ENCODE data around the gene AEN.

The AEN gene

DNA sequence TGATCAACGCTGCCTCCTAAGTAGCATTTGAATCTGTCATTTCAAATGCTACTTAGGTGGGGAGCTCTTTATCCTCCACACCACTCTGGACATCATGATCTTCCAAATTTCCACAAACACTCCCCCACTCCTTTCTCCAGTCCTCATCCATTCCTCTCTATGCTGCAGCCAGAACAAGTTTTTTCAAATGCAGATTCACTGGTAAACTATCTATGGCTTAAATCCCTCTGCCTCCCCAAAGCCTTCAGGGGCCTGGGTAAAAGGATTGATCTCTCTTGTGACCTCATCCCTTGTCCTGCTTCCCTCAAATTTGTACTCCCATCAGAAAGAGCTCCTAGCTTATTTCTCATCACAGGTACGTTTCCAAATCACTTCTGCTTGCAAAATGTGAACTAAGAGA is 1.3 kb upstream of the AEN start:
- Mint-ChIP-seq H3K9me3 (no peaks in the 10 kb centered on the region), H3K27me3 (peaks cover 16% of the 10 kb centered on the region), H3K36me3 (peaks cover 16% of the 10 kb centered on the region), H3K4me1 (peaks cover 36% of the 10 kb centered on the region), H3K27ac (no peak overlapping the region), H3K4me3 (no peak overlapping the region)
- no peak for DNase-seq
- CTCF ChIA-PET = no interaction called here

DNA sequence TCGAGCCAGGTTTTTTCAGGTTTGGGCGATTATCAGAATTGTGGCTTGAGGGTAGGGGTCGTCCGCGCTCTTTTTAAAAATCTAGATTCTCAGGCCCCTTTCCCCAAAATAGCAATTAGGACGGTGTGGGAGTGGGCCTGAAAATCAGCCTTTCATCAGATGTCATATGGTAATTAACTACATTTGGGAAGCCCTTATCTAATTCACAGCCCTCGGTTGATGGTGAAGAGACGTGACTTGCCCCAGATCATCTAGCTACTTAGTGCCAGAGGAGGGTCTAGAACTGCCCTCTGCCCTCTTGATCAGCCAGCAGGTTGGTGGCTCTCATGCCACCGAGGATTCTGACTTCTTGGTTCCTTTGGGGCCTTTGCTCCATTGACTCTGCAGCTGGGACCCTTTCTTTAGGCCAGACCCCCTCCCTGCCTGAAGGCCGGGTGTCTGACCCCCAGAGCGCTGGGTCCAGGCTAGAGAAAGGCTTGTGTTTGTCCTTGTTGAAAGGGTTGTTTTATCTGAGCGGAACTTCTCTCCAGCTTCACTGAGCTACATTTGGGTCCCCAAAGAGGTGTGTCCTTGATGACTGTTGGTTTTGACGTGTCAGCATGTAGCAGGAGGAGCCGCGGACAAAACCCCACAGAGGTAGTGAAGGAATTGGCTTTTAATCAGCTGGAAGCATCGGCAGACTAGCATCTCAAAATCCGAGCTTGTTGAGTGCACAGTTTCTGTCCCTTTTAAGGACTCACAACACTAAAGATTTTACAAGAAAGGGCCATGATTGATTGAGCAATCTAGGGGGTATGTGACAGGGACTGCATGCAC is 857 bp downstream of the AEN start:
- CTCF ChIA-PET = interaction anchor here (1.3 to 1.6 kb wide), 3 partner anchors 9 to 17 kb away, joined by 3 to 8 read pairs (median 4); partner anchors contain the start of gene ISG20
- Mint-ChIP-seq H3K9me3 (no peaks in the 10 kb centered on the region), H3K4me1 (peaks cover 58% of the 10 kb centered on the region), H3K27me3 (peaks cover 4% of the 10 kb centered on the region), H3K27ac (peak overlapping the region; percentile 95), H3K4me3 (peak overlapping the region; percentile 91), H3K36me3 (peaks cover 29% of the 10 kb centered on the region)
- peak; percentile 71 for DNase-seq

DNA sequence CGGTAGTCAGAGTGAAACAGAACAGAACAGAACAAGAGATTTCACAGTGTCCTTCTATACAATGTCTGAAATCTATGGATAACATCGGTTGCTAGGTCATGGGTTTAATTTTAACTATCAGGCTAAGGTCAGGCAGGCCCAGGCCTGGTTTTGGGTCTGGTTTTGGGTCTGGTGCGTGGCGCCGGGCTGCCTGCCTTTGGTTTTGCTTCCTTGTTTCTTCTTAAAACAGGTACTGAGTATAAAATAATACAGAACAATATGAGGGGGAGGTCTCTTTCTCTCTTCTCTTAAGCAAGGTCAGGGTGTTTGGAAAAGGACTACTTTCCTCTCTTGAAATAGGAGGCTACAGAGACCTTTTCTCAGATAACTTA is 1.4 kb downstream of the AEN start:
- H3K27ac Mint-ChIP-seq = peak overlapping the region; percentile 95
- no peaks in the 10 kb centered on the region for H3K9me3 Mint-ChIP-seq
- no peak for DNase-seq
- peaks cover 32% of the 10 kb centered on the region for H3K36me3 Mint-ChIP-seq
- CTCF ChIA-PET = interaction anchor here (1.3 to 1.6 kb wide), 3 partner anchors 8 to 16 kb away, joined by 3 to 8 read pairs (median 4); partner anchors contain the start of gene ISG20
- peaks cover 64% of the 10 kb centered on the region for H3K4me1 Mint-ChIP-seq
- peak overlapping the region; percentile 91 for H3K4me3 Mint-ChIP-seq
- peaks cover 4% of the 10 kb centered on the region for H3K27me3 Mint-ChIP-seq

DNA sequence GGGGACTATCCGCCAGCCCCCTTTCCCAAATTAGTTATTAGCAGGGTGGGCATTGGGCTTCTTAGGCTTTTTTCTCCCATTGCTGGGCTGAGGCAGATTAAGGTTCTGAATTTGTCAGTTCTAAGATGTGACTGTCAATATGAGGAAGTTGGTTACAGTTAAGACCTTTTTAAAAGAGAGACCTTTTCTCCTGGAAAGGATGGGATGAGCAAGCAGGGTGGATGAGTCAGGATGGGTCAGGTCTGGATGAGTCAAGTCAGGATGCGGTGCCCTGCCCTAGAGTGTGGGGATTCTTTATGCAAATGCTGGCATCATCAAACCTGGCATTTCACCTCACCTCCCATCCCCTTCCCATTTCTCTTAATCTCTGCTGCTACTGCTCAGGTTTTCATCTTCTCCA is 1.9 kb downstream of the AEN start:
- Mint-ChIP-seq H3K27me3 (peaks cover 4% of the 10 kb centered on the region), H3K4me1 (peaks cover 69% of the 10 kb centered on the region), H3K9me3 (no peaks in the 10 kb centered on the region), H3K27ac (peak overlapping the region; percentile 95), H3K4me3 (peak overlapping the region; percentile 91), H3K36me3 (peaks cover 37% of the 10 kb centered on the region)
- CTCF ChIA-PET = interaction anchor here (1.4 to 2.9 kb wide), 6 partner anchors 25 to 282 kb away, joined by 6 to 39 read pairs (median 13); partner anchors contain the start of gene HAPLN3
- no peak for DNase-seq

DNA sequence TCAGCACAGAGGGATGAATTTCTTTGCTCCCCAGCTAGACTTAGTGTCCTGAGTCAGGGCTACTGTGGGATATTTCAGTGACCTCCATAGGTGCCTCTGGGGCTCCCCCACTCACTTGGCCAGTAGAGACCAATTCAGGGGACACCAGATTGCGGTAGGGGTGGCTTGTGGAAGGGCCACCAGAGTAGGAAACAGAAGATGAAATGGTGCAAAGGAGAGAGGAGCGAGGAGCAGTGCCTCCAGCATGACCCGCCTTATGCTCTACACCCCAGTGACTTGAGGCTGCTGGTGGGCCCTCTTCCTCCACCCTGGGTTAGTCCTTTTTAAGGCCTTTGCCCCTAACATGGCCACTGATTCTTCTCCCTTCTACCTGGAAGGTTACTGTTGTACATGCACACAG is 2.5 kb downstream of the AEN start:
- H3K9me3 Mint-ChIP-seq = no peaks in the 10 kb centered on the region
- CTCF ChIA-PET = interaction anchor here (0.7 to 2.9 kb wide), 11 partner anchors 11 to 281 kb away, joined by 3 to 39 read pairs (median 9); partner anchors contain the start of gene HAPLN3
- H3K36me3 Mint-ChIP-seq = peaks cover 42% of the 10 kb centered on the region
- peaks cover 4% of the 10 kb centered on the region for H3K27me3 Mint-ChIP-seq
- H3K4me3 Mint-ChIP-seq = peak overlapping the region; percentile 91
- peaks cover 75% of the 10 kb centered on the region for H3K4me1 Mint-ChIP-seq
- H3K27ac Mint-ChIP-seq = peak overlapping the region; percentile 95
- DNase-seq = no peak

DNA sequence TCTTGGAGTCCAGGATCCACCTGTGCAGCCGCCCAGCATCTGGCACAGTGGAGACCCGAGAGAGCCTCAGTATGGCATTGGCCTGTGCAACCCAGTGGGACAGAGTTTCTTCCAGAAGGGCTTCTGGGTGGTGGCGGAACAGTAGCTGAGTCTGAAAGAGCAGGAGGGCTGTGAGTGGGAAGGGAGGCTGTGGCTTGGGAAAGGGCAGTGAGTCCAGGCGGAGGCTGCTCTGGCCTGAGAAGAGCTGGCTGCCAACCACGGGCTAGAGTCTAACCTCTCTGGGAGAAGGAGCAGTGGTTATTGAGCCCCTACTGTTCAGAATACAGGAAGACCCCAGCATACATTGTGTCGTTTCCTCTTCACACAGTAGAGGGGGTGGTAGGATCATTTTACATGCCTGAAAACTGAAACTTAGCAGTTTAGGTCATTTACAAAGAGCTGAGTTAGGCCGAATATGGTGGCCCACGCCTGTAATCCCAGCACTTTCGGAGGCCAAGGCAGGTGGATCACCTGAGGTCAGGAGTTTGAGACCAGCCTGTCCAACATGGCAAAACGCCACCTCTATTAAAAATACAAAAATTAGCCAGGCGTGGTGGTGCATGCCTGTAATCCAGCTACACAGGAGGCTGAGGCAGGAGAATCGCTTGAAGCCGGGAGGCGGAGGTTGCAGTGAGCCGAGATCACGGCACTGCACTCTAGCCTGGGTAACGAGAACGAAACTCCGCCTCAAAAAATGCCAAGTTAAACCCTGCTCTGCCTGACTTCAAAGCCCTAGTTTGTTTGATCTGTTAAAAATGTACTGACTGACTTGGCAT is 3.2 kb downstream of the AEN start:
- H3K27me3 Mint-ChIP-seq = peaks cover 4% of the 10 kb centered on the region
- DNase-seq = peak; percentile 68
- H3K9me3 Mint-ChIP-seq = no peaks in the 10 kb centered on the region
- CTCF ChIA-PET = interaction anchor here (0.6 to 2.9 kb wide), 22 partner anchors 11 to 428 kb away, joined by 3 to 39 read pairs (median 6); partner anchors contain the start of gene HAPLN3
- H3K27ac Mint-ChIP-seq = peak overlapping the region; percentile 95
- peaks cover 48% of the 10 kb centered on the region for H3K36me3 Mint-ChIP-seq
- peaks cover 82% of the 10 kb centered on the region for H3K4me1 Mint-ChIP-seq
- peak overlapping the region; percentile 91 for H3K4me3 Mint-ChIP-seq

DNA sequence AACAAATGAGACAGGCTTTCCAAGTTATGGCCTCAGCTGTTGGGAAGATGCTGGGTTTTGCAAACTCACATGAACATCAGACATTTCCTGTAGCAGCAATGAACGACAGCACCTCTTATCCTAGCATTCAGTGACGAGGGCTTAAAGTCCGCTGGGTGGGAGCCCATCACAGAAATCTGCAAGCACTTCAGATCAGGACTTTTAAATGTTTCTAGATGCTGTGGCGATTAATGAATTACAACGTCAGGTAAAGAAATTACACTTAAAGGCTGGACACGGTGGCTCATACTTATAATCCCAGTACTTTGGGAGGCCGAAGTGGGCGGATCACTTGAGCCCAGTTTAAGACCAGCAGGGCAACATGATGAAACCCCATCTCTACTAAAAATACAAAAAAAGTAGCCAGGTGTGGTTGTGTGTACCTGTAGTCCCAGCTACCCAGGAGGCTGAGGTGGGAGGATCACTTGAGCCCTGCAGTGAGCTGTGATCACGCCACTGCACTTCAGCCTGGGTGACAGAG is 3.9 kb downstream of the AEN start:
- Mint-ChIP-seq H3K27me3 (peaks cover 4% of the 10 kb centered on the region), H3K27ac (peak overlapping the region; percentile 95), H3K9me3 (no peaks in the 10 kb centered on the region), H3K36me3 (peaks cover 55% of the 10 kb centered on the region), H3K4me3 (peak overlapping the region; percentile 91), H3K4me1 (peaks cover 89% of the 10 kb centered on the region)
- peak; percentile 16 for DNase-seq
- CTCF ChIA-PET = interaction anchor here (0.7 to 2.9 kb wide), 20 partner anchors 10 to 427 kb away, joined by 3 to 39 read pairs (median 6); partner anchors contain the start of gene HAPLN3

DNA sequence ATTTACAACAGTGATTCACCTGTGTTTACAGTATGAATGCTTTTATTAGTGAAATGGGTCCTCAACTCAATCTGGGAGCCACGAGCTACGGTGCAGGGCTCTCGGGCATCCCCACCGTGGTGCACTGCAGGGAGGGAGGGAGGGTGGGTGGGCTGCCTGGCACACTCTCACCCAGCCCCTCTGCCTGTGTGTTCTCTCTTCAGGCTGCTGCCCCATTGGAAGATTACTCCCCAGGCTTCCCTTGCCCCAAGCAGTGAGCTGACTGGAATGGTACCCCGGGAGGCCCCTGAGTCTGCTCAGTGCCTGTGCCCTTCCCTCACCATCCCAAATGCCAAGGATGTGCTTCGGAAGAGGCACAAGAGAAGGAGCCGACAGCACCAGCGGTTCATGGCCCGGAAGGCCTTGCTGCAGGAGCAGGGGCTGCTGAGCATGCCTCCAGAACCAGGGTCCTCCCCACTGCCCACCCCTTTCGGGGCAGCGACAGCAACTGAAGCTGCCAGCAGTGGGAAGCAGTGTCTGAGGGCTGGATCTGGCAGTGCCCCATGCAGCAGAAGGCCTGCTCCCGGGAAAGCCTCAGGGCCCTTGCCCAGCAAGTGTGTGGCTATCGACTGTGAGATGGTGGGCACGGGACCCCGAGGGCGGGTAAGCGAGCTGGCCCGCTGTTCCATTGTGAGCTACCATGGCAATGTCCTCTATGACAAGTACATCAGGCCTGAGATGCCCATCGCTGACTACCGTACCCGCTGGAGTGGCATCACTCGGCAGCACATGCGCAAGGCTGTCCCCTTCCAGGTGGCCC is 5.0 kb downstream of the AEN start:
- Mint-ChIP-seq H3K27ac (peak overlapping the region; percentile 91), H3K36me3 (peaks cover 65% of the 10 kb centered on the region), H3K27me3 (peaks cover under 1% of the 10 kb centered on the region), H3K4me3 (no peak overlapping the region), H3K9me3 (no peaks in the 10 kb centered on the region), H3K4me1 (peaks cover 91% of the 10 kb centered on the region)
- CTCF ChIA-PET = interaction anchor here (1.4 to 2.9 kb wide), 3 partner anchors 10 to 75 kb away, joined by 5 to 39 read pairs (median 6); no protein-coding TSS in a partner anchor
- peak; percentile 21 for DNase-seq

DNA sequence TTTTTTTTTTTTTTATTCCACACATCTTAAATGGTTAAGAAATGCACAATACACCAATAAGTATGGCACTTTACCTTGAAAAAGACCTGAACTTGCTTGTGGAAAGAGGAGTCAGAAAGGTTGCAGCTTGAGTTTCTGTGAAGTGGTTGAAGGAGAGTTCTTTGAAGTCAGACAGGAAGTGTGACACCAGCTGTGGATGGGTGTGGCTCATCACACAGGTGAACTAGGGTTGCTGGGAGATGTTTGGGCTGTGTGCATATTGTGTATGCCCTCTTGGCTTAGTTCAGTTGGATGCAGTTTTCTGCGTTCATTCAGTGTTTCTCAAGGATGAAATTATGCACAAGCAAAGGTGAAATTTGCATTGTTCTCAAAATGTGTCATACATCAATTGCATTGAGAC is 6.3 kb downstream of the AEN start:
- peak overlapping the region; percentile 25 for H3K4me3 Mint-ChIP-seq
- peak overlapping the region; percentile 91 for H3K27ac Mint-ChIP-seq
- no peaks in the 10 kb centered on the region for H3K9me3 Mint-ChIP-seq
- peak; percentile 90 for DNase-seq
- no peaks in the 10 kb centered on the region for H3K27me3 Mint-ChIP-seq
- CTCF ChIA-PET = interaction anchor here (0.7 to 1.4 kb wide), 3 partner anchors 9 to 270 kb away, joined by 4 to 5 read pairs (median 4); no protein-coding TSS in a partner anchor
- H3K4me1 Mint-ChIP-seq = peaks cover 99% of the 10 kb centered on the region
- peaks cover 75% of the 10 kb centered on the region for H3K36me3 Mint-ChIP-seq

DNA sequence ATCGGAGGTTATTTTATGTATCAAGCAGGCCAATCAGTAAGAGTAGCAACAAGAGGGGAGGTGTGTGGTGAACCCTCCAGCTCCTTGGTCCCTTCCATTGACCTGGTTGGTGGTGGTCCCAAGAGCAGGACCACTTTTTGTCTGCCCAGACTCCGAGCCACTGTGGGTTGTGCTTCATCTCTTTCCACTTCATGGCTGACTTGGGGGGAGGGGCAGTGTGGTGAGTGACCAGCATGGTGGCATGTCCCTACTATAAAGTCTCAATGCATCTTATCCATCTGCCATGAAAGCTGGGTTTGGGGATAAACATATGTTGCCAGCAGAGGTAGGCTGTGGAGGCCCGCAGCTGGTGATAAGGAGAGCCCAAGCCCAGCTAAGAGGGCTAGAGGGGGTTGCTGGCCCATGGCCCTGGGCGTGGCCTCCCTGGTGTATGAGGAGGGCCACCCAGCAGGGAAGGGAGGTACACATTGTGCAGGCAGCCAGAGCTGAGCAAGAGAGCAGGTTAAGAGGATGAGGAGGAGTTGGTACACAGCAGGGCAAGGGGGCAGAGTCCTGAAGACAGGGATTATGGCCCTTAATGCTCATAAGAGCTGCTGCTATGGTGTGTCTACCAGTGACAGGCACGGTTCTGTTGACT is 7.0 kb downstream of the AEN start:
- Mint-ChIP-seq H3K27me3 (no peaks in the 10 kb centered on the region), H3K9me3 (no peaks in the 10 kb centered on the region), H3K4me1 (peaks cover 100% of the 10 kb centered on the region), H3K4me3 (peak overlapping the region; percentile 25), H3K36me3 (peaks cover 77% of the 10 kb centered on the region), H3K27ac (peak overlapping the region; percentile 91)
- CTCF ChIA-PET = interaction anchor here (0.7 to 1.0 kb wide), 2 partner anchors 36 to 270 kb away, joined by 4 read pairs; no protein-coding TSS in a partner anchor
- peak; percentile 6 for DNase-seq

DNA sequence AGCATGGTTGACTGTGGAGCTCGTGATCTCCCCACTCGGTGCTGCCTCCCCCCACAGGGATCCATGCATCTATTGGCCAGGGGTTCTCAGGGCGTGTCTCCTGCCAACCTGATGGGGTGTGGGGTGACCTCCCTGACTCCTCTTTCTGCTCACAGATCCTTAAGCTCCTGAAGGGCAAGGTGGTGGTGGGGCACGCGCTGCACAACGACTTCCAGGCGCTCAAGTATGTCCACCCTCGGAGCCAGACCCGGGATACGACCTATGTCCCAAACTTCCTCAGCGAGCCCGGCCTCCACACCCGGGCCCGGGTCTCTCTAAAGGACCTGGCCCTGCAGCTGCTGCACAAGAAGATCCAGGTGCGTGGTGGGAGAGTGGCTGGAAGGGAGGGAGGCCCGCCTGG is 7.9 kb downstream of the AEN start:
- H3K27ac Mint-ChIP-seq = peak overlapping the region; percentile 91
- H3K4me1 Mint-ChIP-seq = peaks cover 98% of the 10 kb centered on the region
- no peaks in the 10 kb centered on the region for H3K9me3 Mint-ChIP-seq
- CTCF ChIA-PET = no interaction called here
- peaks cover 76% of the 10 kb centered on the region for H3K36me3 Mint-ChIP-seq
- H3K4me3 Mint-ChIP-seq = no peak overlapping the region
- no peaks in the 10 kb centered on the region for H3K27me3 Mint-ChIP-seq
- peak; percentile 7 for DNase-seq

DNA sequence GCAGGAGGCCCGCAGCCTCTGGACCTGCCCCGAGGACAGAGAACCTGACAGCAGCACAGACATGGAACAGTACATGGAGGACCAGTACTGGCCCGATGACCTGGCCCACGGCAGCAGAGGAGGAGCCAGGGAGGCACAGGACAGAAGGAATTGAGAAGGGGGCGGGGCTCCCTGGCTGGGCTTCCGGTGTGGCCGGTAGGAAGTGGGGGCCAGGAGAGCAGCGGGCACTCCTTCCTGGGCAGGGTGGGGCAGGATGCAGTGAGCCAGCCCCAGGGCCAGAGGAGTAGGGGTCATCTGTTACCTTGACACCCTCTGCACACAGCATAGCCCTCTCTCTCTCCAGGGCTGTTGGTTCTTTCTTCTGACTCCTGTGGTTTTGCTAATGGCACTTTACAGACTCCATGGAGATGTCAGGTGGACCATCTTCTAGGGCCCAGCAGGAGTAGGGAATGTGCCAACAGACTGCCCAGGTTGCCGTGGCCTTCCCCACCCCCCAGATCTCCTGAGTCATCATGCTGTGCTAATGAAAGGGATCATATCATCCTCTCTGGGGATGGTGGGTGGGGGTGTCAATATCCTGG is 9.1 kb downstream of the AEN start:
- H3K9me3 Mint-ChIP-seq = no peaks in the 10 kb centered on the region
- peaks cover 77% of the 10 kb centered on the region for H3K36me3 Mint-ChIP-seq
- H3K4me3 Mint-ChIP-seq = peak overlapping the region; percentile 47
- peak overlapping the region; percentile 91 for H3K27ac Mint-ChIP-seq
- peak; percentile 66 for DNase-seq
- peaks cover 97% of the 10 kb centered on the region for H3K4me1 Mint-ChIP-seq
- CTCF ChIA-PET = interaction anchor here (1.0 kb wide), 2 partner anchors 8 to 19 kb away, joined by 3 read pairs; no protein-coding TSS in a partner anchor
- no peaks in the 10 kb centered on the region for H3K27me3 Mint-ChIP-seq
